DND-41 (cell line): ENCODE results near the gene STRA8.

Experiments
- CTCF ChIP-seq: IDR thresholded peaks from 2 replicates; pipeline ENCODE4 v1.5.1; 2012; ENCODE audit warnings: borderline replicate concordance, low read length, moderate library complexity, mild to moderate bottlenecking; ENCODE audit not compliant: poor library complexity, severe bottlenecking; ENCODE audit errors: extremely low read depth
- EZH2 ChIP-seq: IDR thresholded peaks from 3 replicates; pipeline ENCODE4 v1.6.1; 2012; ENCODE audit warnings: borderline replicate concordance, low read depth, mild to moderate bottlenecking, moderate library complexity, low read length, inconsistent platforms; ENCODE audit not compliant: severe bottlenecking

- no peak for TF ChIP-seq EZH2
- no peak for TF ChIP-seq CTCF
Measured at GRCh38 chr7:135197906-135198655, 35.6 kb upstream of the STRA8 start.
